ENCODE data around the gene RGS11. TPM values are rescaled to one million over a fixed set of nuclear protein-coding genes. Genes with fewer than 3 reads are reported as not detected.

RGS11 gene
- total RNA-seq, 1 experiment from 2014 or later: not detected

- CTCF ChIA-PET: no interaction called here
- intact Hi-C loops (cut with micrococcal nuclease; ENCODE audit: unreplicated experiment): no loop called here
- no peak overlapping the region for H3K27ac ChIP-seq (ENCODE audit: low read depth, low read length, poor library complexity, severe bottlenecking)
- TF ChIP-seq EZH2 (IDR thresholded peaks at IDR 0.05; ENCODE audit: borderline replicate concordance, low read depth, low read length, poor library complexity, severe bottlenecking): no peak
- no peak for TF ChIP-seq CTCF (conservative IDR thresholded peaks at IDR 0.05; ENCODE audit: low read depth, low read length)
- H3K27me3 ChIP-seq (replicated peaks; ENCODE audit: insufficient read depth, low read depth, low read length, poor library complexity): peaks cover 19% of the 10 kb centered on the region
- H3K9me3 ChIP-seq (ENCODE audit: low read depth, low read length, poor library complexity, severe bottlenecking): no peaks in the 10 kb centered on the region
- POLR2A ChIA-PET (ENCODE audit: low non-redundant PET): no interaction called here
- no peaks in the 10 kb centered on the region for H3K4me1 ChIP-seq (ENCODE audit: insufficient read depth, low read length, poor library complexity, severe bottlenecking)
- H3K36me3 ChIP-seq (ENCODE audit: insufficient read depth, low read length, poor library complexity, severe bottlenecking): no peaks in the 10 kb centered on the region
- no peak overlapping the region for H3K4me3 ChIP-seq (ENCODE audit: low read depth, low read length, poor library complexity, severe bottlenecking)
- no peak for DNase-seq (ENCODE audit: low spot score)
- BruUV-seq (replicated peaks): no TSS peak
Observed at GRCh38 chr16:273547-274421, 2.0 kb downstream of the RGS11 start.

GRCh38 chr16:272633-273546 lies 2.9 kb downstream of the RGS11 start:
- TF ChIP-seq CTCF (conservative IDR thresholded peaks at IDR 0.05; ENCODE audit: low read depth, low read length): no peak
- no peak for TF ChIP-seq EZH2 (IDR thresholded peaks at IDR 0.05; ENCODE audit: borderline replicate concordance, low read depth, low read length, poor library complexity, severe bottlenecking)
- ChIA-PET CTCF (no interaction called here), POLR2A (ENCODE audit: low non-redundant PET) (no interaction called here)
- BruUV-seq (replicated peaks): no TSS peak
- Histone ChIP-seq H3K27me3 (replicated peaks; ENCODE audit: insufficient read depth, low read depth, low read length, poor library complexity) (peaks cover 19% of the 10 kb centered on the region), H3K4me1 (ENCODE audit: insufficient read depth, low read length, poor library complexity, severe bottlenecking) (no peaks in the 10 kb centered on the region), H3K9me3 (ENCODE audit: low read depth, low read length, poor library complexity, severe bottlenecking) (no peaks in the 10 kb centered on the region), H3K4me3 (ENCODE audit: low read depth, low read length, poor library complexity, severe bottlenecking) (no peak overlapping the region), H3K27ac (ENCODE audit: low read depth, low read length, poor library complexity, severe bottlenecking) (no peak overlapping the region), H3K36me3 (ENCODE audit: insufficient read depth, low read length, poor library complexity, severe bottlenecking) (no peaks in the 10 kb centered on the region)
- no peak for DNase-seq (ENCODE audit: low spot score)
- intact Hi-C loops (cut with micrococcal nuclease; ENCODE audit: unreplicated experiment): no loop called here

GRCh38 chr16:270381-271255 lies 5.1 kb downstream of the RGS11 start:
- CTCF ChIA-PET: no interaction called here
- no TSS peak for BruUV-seq (replicated peaks)

More at GRCh38 chr16:270381-271255, 5.1 kb downstream of the RGS11 start:
- Histone ChIP-seq H3K9me3 (ENCODE audit: low read depth, low read length, poor library complexity, severe bottlenecking) (no peaks in the 10 kb centered on the region), H3K27ac (ENCODE audit: low read depth, low read length, poor library complexity, severe bottlenecking) (no peak overlapping the region), H3K27me3 (replicated peaks; ENCODE audit: insufficient read depth, low read depth, low read length, poor library complexity) (peaks cover 12% of the 10 kb centered on the region), H3K4me3 (ENCODE audit: low read depth, low read length, poor library complexity, severe bottlenecking) (no peak overlapping the region), H3K4me1 (ENCODE audit: insufficient read depth, low read length, poor library complexity, severe bottlenecking) (no peaks in the 10 kb centered on the region), H3K36me3 (ENCODE audit: insufficient read depth, low read length, poor library complexity, severe bottlenecking) (no peaks in the 10 kb centered on the region)
- POLR2A ChIA-PET (ENCODE audit: low non-redundant PET): no interaction called here
- DNase-seq (ENCODE audit: low spot score): no peak
- TF ChIP-seq CTCF (conservative IDR thresholded peaks at IDR 0.05; ENCODE audit: low read depth, low read length) (no peak), EZH2 (IDR thresholded peaks at IDR 0.05; ENCODE audit: borderline replicate concordance, low read depth, low read length, poor library complexity, severe bottlenecking) (no peak)
- intact Hi-C loops (cut with micrococcal nuclease; ENCODE audit: unreplicated experiment): no loop called here
